B cell (primary cell): ENCODE measurements around the gene KIDINS220.

Source experiments
- CTCF ChIP-seq: fragments of 200-600 bp; IDR thresholded peaks from one replicate; pipeline ENCODE4 v1.8.0; 2022; ENCODE audit warnings: antibody characterized with exemption, mild to moderate bottlenecking
- EZH2 ChIP-seq: IDR thresholded peaks from 2 replicates; pipeline ENCODE4 v1.6.1; 2012; ENCODE audit warnings: borderline replicate concordance, low read depth, mild to moderate bottlenecking, moderate library complexity, low read length; ENCODE audit not compliant: insufficient read depth, poor library complexity, severe bottlenecking

DNA sequence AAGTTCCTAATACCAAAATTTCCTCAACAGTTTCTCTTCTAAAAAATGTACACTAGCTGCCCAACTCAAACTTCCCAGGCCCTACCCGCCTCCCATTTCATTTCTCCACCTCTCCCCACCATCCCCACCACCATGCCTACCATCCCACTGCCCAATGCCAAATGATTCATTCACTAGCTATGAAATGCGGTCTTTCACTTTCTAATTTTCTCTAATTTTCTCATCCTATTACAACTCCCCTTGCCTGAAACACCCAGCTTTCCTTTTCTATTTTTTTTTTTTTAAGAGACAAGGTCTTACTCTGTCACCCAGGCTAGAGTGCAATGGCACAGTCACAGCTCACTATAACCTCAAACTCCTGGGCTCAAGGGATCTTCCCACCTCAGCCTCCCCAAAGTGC lies 38.4 kb downstream of the KIDINS220 start:
- TF ChIP-seq CTCF = no peak
- TF ChIP-seq EZH2 = no peak
